ENCODE results near the gene SARM1. TPM values are rescaled to one million over a fixed set of nuclear protein-coding genes. Genes with fewer than 3 reads are reported as not detected.

The SARM1 gene
- total and polyA plus RNA-seq, 9 of the 15 experiments (the other 6 are each of a cell fraction or from before 2014, with no cell fraction given), result 0.04 to 0.55 (median 0.11) TPM; not detected in 2

DNA sequence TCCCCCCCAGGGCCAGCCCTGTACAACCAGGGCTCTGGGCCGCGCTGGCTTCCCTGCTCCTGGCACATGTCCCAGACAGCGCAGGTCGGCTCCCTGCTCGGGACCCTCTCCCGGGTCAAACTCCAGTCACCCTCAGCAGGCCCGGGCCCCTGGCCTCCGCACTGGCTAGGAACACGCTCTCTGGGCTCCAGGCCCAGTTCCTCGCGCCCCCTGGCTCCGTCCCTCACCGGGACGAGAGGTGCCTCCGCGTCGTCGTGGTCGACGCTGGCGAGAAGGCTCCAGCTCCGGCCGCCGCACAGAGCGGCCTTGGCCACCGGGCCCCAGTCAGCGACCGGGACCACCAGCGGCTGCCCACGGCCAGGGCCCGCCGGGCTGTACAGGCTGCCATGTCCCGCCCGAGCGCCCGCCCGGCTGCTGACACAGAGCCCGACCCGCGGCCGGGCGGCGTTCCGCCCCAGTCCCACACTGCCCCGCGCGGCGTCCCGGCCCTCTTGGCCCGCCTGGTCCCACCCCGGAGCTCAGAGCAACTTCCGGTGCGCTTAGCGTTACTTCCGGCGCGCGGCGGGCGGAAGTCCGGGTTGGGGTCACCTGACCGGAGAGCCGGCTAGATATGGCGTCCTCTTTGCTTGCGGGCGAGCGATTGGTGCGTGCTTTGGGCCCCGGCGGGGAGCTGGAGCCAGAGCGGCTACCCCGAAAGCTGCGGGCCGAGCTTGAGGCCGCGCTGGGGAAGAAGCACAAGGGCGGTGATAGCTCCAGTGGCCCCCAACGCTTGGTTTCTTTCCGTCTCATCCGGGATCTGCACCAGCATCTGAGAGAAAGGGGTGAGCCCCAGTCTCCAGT is 14.2 kb upstream of the SARM1 start, which contains the start of gene POLDIP2 (continued):
- TF ChIP-seq, protein P1, sequence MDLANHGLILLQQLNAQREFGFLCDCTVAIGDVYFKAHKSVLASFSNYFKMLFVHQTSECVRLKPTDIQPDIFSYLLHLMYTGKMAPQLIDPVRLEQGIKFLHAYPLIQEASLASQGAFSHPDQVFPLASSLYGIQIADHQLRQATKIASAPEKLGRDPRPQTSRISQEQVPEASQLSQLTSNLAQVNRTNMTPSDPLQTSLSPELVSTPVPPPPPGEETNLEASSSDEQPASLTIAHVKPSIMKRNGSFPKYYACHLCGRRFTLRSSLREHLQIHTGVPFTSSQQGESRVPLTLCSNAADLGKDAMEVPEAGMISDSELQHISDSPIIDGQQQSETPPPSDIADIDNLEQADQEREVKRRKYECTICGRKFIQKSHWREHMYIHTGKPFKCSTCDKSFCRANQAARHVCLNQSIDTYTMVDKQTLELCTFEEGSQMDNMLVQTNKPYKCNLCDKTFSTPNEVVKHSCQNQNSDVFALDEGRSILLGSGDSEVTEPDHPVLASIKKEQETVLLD (IDR thresholded peaks at IDR 0.05), result no peak
- TF ChIP-seq, protein P2, sequence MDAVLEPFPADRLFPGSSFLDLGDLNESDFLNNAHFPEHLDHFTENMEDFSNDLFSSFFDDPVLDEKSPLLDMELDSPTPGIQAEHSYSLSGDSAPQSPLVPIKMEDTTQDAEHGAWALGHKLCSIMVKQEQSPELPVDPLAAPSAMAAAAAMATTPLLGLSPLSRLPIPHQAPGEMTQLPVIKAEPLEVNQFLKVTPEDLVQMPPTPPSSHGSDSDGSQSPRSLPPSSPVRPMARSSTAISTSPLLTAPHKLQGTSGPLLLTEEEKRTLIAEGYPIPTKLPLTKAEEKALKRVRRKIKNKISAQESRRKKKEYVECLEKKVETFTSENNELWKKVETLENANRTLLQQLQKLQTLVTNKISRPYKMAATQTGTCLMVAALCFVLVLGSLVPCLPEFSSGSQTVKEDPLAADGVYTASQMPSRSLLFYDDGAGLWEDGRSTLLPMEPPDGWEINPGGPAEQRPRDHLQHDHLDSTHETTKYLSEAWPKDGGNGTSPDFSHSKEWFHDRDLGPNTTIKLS (IDR thresholded peaks at IDR 0.05; ENCODE audit: borderline replicate concordance, low read depth), result no peak; the same call in 1 of the 2 replicates
- TF ChIP-seq TRIM28 (IDR thresholded peaks at IDR 0.05), result no peak
- TF ChIP-seq CHD1 (IDR thresholded peaks at IDR 0.05; ENCODE audit: low read length), result peak; percentile 33
- peak; percentile 72 for TF ChIP-seq CTBP1 (IDR thresholded peaks at IDR 0.05; ENCODE audit: borderline replicate concordance)
- TF ChIP-seq CBX8 (IDR thresholded peaks at IDR 0.05; ENCODE audit: borderline replicate concordance, extremely low read depth, low read depth, low read length, poor library complexity, severe bottlenecking), result no peak
- TF ChIP-seq MYC (IDR thresholded peaks at IDR 0.05; ENCODE audit: low read depth, low read length), result peak; percentile 54
- TF ChIP-seq MYC (CRISPR knock-in tag; IDR thresholded peaks at IDR 0.05; ENCODE audit: borderline replicate concordance, low read depth), result no peak; the same call in 1 of the 2 replicates
- TF ChIP-seq KLF6 (CRISPR knock-in tag; IDR thresholded peaks at IDR 0.05; ENCODE audit: borderline replicate concordance), result no peak
- TF ChIP-seq ZNF274 (IDR thresholded peaks at IDR 0.05; ENCODE audit: borderline replicate concordance, low read depth, low read length), result no peak
- TF ChIP-seq, protein P3, sequence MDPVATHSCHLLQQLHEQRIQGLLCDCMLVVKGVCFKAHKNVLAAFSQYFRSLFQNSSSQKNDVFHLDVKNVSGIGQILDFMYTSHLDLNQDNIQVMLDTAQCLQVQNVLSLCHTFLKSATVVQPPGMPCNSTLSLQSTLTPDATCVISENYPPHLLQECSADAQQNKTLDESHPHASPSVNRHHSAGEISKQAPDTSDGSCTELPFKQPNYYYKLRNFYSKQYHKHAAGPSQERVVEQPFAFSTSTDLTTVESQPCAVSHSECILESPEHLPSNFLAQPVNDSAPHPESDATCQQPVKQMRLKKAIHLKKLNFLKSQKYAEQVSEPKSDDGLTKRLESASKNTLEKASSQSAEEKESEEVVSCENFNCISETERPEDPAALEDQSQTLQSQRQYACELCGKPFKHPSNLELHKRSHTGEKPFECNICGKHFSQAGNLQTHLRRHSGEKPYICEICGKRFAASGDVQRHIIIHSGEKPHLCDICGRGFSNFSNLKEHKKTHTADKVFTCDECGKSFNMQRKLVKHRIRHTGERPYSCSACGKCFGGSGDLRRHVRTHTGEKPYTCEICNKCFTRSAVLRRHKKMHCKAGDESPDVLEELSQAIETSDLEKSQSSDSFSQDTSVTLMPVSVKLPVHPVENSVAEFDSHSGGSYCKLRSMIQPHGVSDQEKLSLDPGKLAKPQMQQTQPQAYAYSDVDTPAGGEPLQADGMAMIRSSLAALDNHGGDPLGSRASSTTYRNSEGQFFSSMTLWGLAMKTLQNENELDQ (CRISPR knock-in tag; IDR thresholded peaks at IDR 0.05; ENCODE audit: borderline replicate concordance), result no peak
- TF ChIP-seq RBM22 (IDR thresholded peaks at IDR 0.05; ENCODE audit: low read depth, low read length, poor library complexity, severe bottlenecking), result peak; percentile 48
- peak; percentile 84 for TF ChIP-seq L3MBTL2 (IDR thresholded peaks at IDR 0.05)
- peak; percentile 79 for TF ChIP-seq ZNF143 (CRISPR knock-in tag; IDR thresholded peaks at IDR 0.05)
- no peak for TF ChIP-seq PCBP2 (IDR thresholded peaks at IDR 0.05; ENCODE audit: low read depth, low read length, poor library complexity, severe bottlenecking)
- peak; percentile 78 for TF ChIP-seq POLR2AphosphoS5 (IDR thresholded peaks at IDR 0.05; ENCODE audit: control insufficient read depth, insufficient read depth, low read depth, low read length)
- no peak for TF ChIP-seq PHF21A (IDR thresholded peaks at IDR 0.05; ENCODE audit: borderline replicate concordance, low read depth)
- no peak for TF ChIP-seq ZNF23 (CRISPR knock-in tag; IDR thresholded peaks at IDR 0.05)
- TF ChIP-seq MTA1 (IDR thresholded peaks at IDR 0.05; ENCODE audit: borderline replicate concordance), result peak; percentile 94
- no peak for TF ChIP-seq SMC3 (conservative IDR thresholded peaks at IDR 0.05; ENCODE audit: insufficient read depth, low read depth, low read length)
- TF ChIP-seq PRMT5 (CRISPR knock-in tag; IDR thresholded peaks at IDR 0.05), result no peak

All from K562 (cell line).